Breast epithelium (tissue), 3 donors: Measurements from ENCODE around the gene YAF2.

ENCODE experiments used
- CTCF ChIP-seq, 3 donors: fragments of 450-650 bp; IDR thresholded peaks; one replicate each; pipeline ENCODE4 v1.5.1; 2016 to 2017; ENCODE audit warnings: antibody characterized with exemption in 3 of 3, mild to moderate bottlenecking in 3 of 3, moderate library complexity in 3 of 3
- POLR2A ChIP-seq: fragments of 450-650 bp; IDR thresholded peaks from one replicate; pipeline ENCODE4 v1.6.1; 2016; ENCODE audit warnings: antibody characterized with exemption, mild to moderate bottlenecking, moderate library complexity

GRCh38 chr12:42255221-42255865 is 17.3 kb upstream of the YAF2 start:
- no peak for TF ChIP-seq CTCF (IDR thresholded peaks at IDR 0.05)
- no peak for TF ChIP-seq POLR2A
